T-helper 2 cell treated with Interferon-gamma antibody and Interleukin-4, amounts not matched to agents 100 ng/mL and 5 ng/mL, for 36 hours (primary cell): ENCODE data around the gene IRF2BPL. TPM values are rescaled to one million over a fixed set of nuclear protein-coding genes. Genes with fewer than 3 reads are reported as not detected.

Source experiments
- intact Hi-C: fragments of 100-400 bp; cut with micrococcal nuclease; formaldehyde crosslinking; loops from one replicate; pipeline ENCODE4 v1.15.1; 2023
- total RNA-seq: library from RNA; stranded (reverse); gene quantifications from 2 replicates; pipeline ENCODE4 v1.2.3, GENCODE V29; 2022

The IRF2BPL gene
- total RNA-seq, 1 donor from 2014 or later, result 27.1 TPM

GRCh38 chr14:77014734-77015133 lies 13.8 kb downstream of the IRF2BPL start:
- intact Hi-C loops, result no loop called here

GRCh38 chr14:77014004-77014604 lies 14.4 kb downstream of the IRF2BPL start:
- intact Hi-C loops, result no loop called here

GRCh38 chr14:77012193-77012765 lies 16.2 kb downstream of the IRF2BPL start:
- intact Hi-C loops, result no loop called here

GRCh38 chr14:77011245-77011644 lies 17.3 kb downstream of the IRF2BPL start:
- intact Hi-C loops, result no loop called here

- intact Hi-C loops, result no loop called here
Observed at GRCh38 chr14:77009014-77009413, 19.5 kb downstream of the IRF2BPL start.

GRCh38 chr14:77008541-77008940 lies 20.0 kb downstream of the IRF2BPL start:
- intact Hi-C loops, result no loop called here

- intact Hi-C loops, result no loop called here
Observed at GRCh38 chr14:77007975-77008421, 20.5 kb downstream of the IRF2BPL start.

- intact Hi-C loops, result no loop called here
Observed at GRCh38 chr14:77007183-77007974, 21.1 kb downstream of the IRF2BPL start.

- intact Hi-C loops, result no loop called here
Observed at GRCh38 chr14:77006132-77006531, 22.4 kb downstream of the IRF2BPL start.

GRCh38 chr14:77005559-77005958 lies 22.9 kb downstream of the IRF2BPL start:
- intact Hi-C loops, result no loop called here

GRCh38 chr14:77004711-77005460 lies 23.6 kb downstream of the IRF2BPL start:
- intact Hi-C loops, result no loop called here

GRCh38 chr14:77003960-77004710 lies 24.4 kb downstream of the IRF2BPL start:
- intact Hi-C loops, result no loop called here

GRCh38 chr14:77002889-77003288 lies 25.6 kb downstream of the IRF2BPL start:
- intact Hi-C loops, result no loop called here

- intact Hi-C loops, result no loop called here
Observed at GRCh38 chr14:77002335-77002734, 26.2 kb downstream of the IRF2BPL start.

GRCh38 chr14:77000340-77001270 lies 27.9 kb downstream of the IRF2BPL start:
- intact Hi-C loops, result no loop called here

GRCh38 chr14:76998910-76999309 lies 29.6 kb downstream of the IRF2BPL start:
- intact Hi-C loops, result no loop called here

- intact Hi-C loops, result no loop called here
Observed at GRCh38 chr14:76997257-76997970, 31.1 kb downstream of the IRF2BPL start.

- intact Hi-C loops, result no loop called here
Observed at GRCh38 chr14:76996563-76997146, 31.9 kb downstream of the IRF2BPL start.
